Muscle layer of duodenum (tissue), 2 donors: Measurements from ENCODE around the gene PRKCB.

Experiments
- H3K27ac ChIP-seq: one replicate; pipeline ENCODE4 v1.7.0; 2013; ENCODE audit warnings: mild to moderate bottlenecking, low read length
- H3K27me3 ChIP-seq: one replicate; pipeline ENCODE4 v1.7.0; 2013; ENCODE audit warnings: low read depth, mild to moderate bottlenecking, control low read depth, low read length
- H3K36me3 ChIP-seq, 2 donors: one replicate each; pipeline ENCODE4 v1.7.0; 2013; ENCODE audit warnings: low read length in 2 of 2, control low read depth in 1 of 2, mild to moderate bottlenecking in 1 of 2; ENCODE audit not compliant: insufficient read depth in 2 of 2, control insufficient read depth in 1 of 2
- H3K4me1 ChIP-seq, 2 donors: one replicate each; pipeline ENCODE4 v1.7.0; 2013; ENCODE audit warnings: low read length in 2 of 2, mild to moderate bottlenecking in 2 of 2, control low read depth in 1 of 2, moderate library complexity in 1 of 2; ENCODE audit not compliant: insufficient read depth in 2 of 2, control insufficient read depth in 1 of 2
- H3K4me3 ChIP-seq, 2 donors: one replicate each; pipeline ENCODE4 v1.7.0; 2013; ENCODE audit warnings: low read length in 2 of 2, low read depth in 1 of 2, mild to moderate bottlenecking in 1 of 2
- H3K9me3 ChIP-seq, 2 donors: one replicate each; pipeline ENCODE4 v1.7.0; 2013; ENCODE audit warnings: low read length in 2 of 2, control low read depth in 1 of 2, mild to moderate bottlenecking in 1 of 2; ENCODE audit not compliant: control insufficient read depth in 1 of 2
- donor health status: healthy.

The PRKCB gene

DNA sequence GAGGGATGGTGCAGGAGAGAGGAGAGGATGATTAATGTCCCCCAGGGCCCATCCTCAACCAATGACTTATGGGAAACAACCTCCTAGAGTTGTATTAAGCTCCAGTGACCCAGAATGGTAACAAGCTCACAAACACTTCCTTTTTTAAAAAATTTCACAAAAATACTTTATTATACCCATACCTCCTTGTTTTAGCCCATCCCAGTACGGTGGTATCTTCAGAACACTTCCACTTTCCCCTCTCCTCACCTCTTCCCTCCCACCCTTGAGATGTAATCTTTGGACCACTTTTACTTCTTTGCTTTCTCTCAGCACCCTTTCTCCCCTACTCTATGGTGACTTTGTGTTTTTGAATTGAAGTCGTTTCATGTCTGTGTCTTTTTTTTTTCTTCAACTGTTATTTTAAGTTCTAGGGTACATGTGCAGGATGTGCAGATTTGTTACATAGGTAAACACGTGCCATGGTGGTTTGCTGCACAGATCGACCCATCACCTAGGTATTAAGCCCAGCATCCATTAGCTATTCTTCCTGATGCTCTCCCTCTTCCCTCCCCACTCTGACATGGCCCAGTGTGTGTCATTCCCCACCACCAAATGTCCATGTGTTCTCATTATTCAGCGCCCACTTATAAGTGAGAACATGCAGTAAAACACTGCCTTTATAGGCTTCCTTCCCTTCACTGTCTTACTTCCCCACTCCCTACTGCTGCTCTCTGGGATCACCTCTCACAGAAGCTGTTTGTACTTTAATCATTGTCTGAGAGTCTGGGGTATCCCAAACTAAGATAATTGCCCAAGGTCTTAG lies 124.5 kb downstream of the PRKCB start:
- Histone ChIP-seq H3K4me3 (no peak overlapping the region), H3K27me3 (no peaks in the 10 kb centered on the region), H3K4me1 (peaks cover 0 to 9% of the 10 kb centered on the region in 2 donors), H3K36me3 (no peaks in the 10 kb centered on the region), H3K27ac (no peak overlapping the region), H3K9me3 (no peaks in the 10 kb centered on the region)

- no peak overlapping the region for H3K4me3 ChIP-seq
- H3K27ac ChIP-seq, result no peak overlapping the region
- peaks cover 0 to 9% of the 10 kb centered on the region in 2 donors for H3K4me1 ChIP-seq
- H3K9me3 ChIP-seq, result no peaks in the 10 kb centered on the region
- no peaks in the 10 kb centered on the region for H3K36me3 ChIP-seq
- H3K27me3 ChIP-seq, result no peaks in the 10 kb centered on the region
Measured at GRCh38 chr16:23962001-23962400, 126.2 kb downstream of the PRKCB start.

GRCh38 chr16:23964136-23964535 lies 128.4 kb downstream of the PRKCB start:
- H3K4me3 ChIP-seq, result no peak overlapping the region
- no peaks in the 10 kb centered on the region for H3K27me3 ChIP-seq
- H3K36me3 ChIP-seq, result no peaks in the 10 kb centered on the region
- H3K4me1 ChIP-seq, result peaks cover 0 to 9% of the 10 kb centered on the region in 2 donors
- no peaks in the 10 kb centered on the region for H3K9me3 ChIP-seq
- H3K27ac ChIP-seq, result no peak overlapping the region

GRCh38 chr16:23965137-23965733 lies 129.5 kb downstream of the PRKCB start:
- Histone ChIP-seq H3K36me3 (no peaks in the 10 kb centered on the region), H3K4me3 (no peak overlapping the region), H3K4me1 (no peaks in the 10 kb centered on the region), H3K27ac (no peak overlapping the region), H3K27me3 (no peaks in the 10 kb centered on the region), H3K9me3 (no peaks in the 10 kb centered on the region)

GRCh38 chr16:23966597-23967394 lies 131.0 kb downstream of the PRKCB start:
- H3K36me3 ChIP-seq, result no peaks in the 10 kb centered on the region
- no peak overlapping the region for H3K27ac ChIP-seq
- no peaks in the 10 kb centered on the region for H3K9me3 ChIP-seq
- no peaks in the 10 kb centered on the region for H3K27me3 ChIP-seq
- H3K4me1 ChIP-seq, result no peaks in the 10 kb centered on the region
- H3K4me3 ChIP-seq, result no peak overlapping the region

- Histone ChIP-seq H3K27me3 (no peaks in the 10 kb centered on the region), H3K4me3 (no peak overlapping the region), H3K27ac (no peak overlapping the region), H3K9me3 (no peaks in the 10 kb centered on the region), H3K4me1 (no peaks in the 10 kb centered on the region), H3K36me3 (no peaks in the 10 kb centered on the region)
Measured at GRCh38 chr16:23967775-23968174, 132.0 kb downstream of the PRKCB start.

DNA sequence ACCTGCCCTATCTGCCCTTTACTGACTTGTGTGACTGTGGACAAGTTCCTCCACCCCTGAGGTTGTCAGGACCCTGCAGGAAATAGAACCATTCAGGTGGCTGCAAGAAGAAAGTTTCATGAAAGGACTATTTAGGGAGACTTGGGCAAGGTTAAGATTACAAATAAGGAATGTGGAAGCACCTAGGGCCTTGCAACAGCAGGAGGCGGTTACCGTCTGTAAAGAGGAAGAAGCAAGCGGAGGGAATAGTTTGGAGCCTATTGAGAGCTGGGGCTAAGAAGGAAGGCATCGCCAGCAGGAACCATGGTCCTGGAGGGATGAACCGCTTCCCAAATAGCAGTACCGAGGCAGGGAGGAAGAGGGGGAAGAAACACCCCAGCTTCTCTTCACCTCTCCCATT lies 132.4 kb downstream of the PRKCB start:
- H3K4me1 ChIP-seq, result no peaks in the 10 kb centered on the region
- H3K27me3 ChIP-seq, result no peaks in the 10 kb centered on the region
- no peak overlapping the region for H3K27ac ChIP-seq
- no peaks in the 10 kb centered on the region for H3K9me3 ChIP-seq
- no peaks in the 10 kb centered on the region for H3K36me3 ChIP-seq
- no peak overlapping the region for H3K4me3 ChIP-seq

- Histone ChIP-seq H3K4me1 (no peaks in the 10 kb centered on the region), H3K36me3 (no peaks in the 10 kb centered on the region), H3K4me3 (no peak overlapping the region), H3K27ac (no peak overlapping the region), H3K27me3 (no peaks in the 10 kb centered on the region), H3K9me3 (no peaks in the 10 kb centered on the region)
Measured at GRCh38 chr16:23969468-23970297, 133.9 kb downstream of the PRKCB start.

DNA sequence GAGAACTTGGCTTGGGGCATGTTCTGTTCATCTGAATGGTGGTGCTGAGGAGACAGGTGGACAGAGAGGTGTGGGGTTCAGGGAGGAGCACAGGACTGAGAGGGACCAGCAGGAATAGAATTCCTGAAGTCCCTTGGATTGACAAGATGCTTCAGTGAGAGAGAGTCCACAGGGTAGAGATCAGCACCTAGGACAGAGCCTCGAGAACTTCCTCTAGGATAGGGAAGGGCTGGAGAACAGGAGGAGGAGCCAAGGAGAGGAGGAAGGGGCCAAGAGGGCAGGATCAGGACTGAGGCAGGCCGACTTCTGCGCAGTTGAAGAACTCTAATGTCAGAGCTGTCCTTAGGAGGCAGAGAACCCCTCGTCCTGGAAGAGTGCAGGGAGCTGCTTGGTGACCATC lies 138.4 kb downstream of the PRKCB start:
- Histone ChIP-seq H3K36me3 (no peaks in the 10 kb centered on the region), H3K4me1 (no peaks in the 10 kb centered on the region), H3K27me3 (no peaks in the 10 kb centered on the region), H3K4me3 (no peak overlapping the region), H3K9me3 (no peaks in the 10 kb centered on the region), H3K27ac (no peak overlapping the region)

- no peak overlapping the region for H3K27ac ChIP-seq
- H3K27me3 ChIP-seq, result no peaks in the 10 kb centered on the region
- H3K9me3 ChIP-seq, result no peaks in the 10 kb centered on the region
- no peak overlapping the region for H3K4me3 ChIP-seq
- no peaks in the 10 kb centered on the region for H3K36me3 ChIP-seq
- H3K4me1 ChIP-seq, result no peaks in the 10 kb centered on the region
Measured at GRCh38 chr16:23975293-23975692, 139.5 kb downstream of the PRKCB start.

DNA sequence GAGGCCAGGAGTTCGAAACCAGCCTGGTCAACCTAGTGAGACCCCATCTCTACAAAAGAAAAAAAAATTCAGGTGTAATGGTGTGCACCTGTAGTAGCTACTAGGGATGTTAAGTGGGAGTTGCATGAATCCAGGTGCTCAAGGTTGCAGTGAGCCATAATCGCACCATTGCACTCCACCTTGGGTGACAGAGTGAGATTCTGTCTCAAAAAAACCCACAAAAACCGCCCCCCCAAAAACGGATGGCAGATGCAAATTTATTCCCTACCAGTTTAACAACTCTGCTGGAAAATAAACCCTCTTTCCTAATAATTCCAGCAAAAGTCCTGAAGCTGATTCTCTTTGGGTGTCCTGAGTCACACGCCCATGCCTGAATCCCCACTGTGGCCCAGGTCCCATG lies 140.3 kb downstream of the PRKCB start:
- Histone ChIP-seq H3K27me3 (no peaks in the 10 kb centered on the region), H3K4me3 (no peak overlapping the region), H3K27ac (no peak overlapping the region), H3K9me3 (no peaks in the 10 kb centered on the region), H3K4me1 (no peaks in the 10 kb centered on the region), H3K36me3 (no peaks in the 10 kb centered on the region)
